SU-DHL-6 (cell line): ENCODE measurements around the gene KIN.

ENCODE experiments used
- H2AFZ ChIP-seq: fragments of 200-600 bp; sonication (generic); 2 replicates; pipeline ENCODE4 v1.6.1; 2014; ENCODE audit warnings: low read depth, mild to moderate bottlenecking, moderate library complexity, mixed read lengths, antibody characterized with exemption, low read length; ENCODE audit not compliant: severe bottlenecking
- H3F3A ChIP-seq: fragments of 200-600 bp; shearing (Covaris generic); 2 replicates; pipeline ENCODE4 v1.6.0; 2016; ENCODE audit warnings: antibody characterized with exemption, mild to moderate bottlenecking; ENCODE audit not compliant: insufficient read depth
- H3K27ac ChIP-seq: fragments of 200-600 bp; sonication (generic); 2 replicates; pipeline ENCODE4 v1.5.1; 2016; ENCODE audit warnings: low read depth, mild to moderate bottlenecking, low read length, moderate library complexity, mixed read lengths
- H3K27me3 ChIP-seq: fragments of 200-600 bp; sonication (generic), shearing (Covaris generic); 2 replicates; pipeline ENCODE4 v1.6.0; 2014; ENCODE audit warnings: mild to moderate bottlenecking, low read length
- H3K36me3 ChIP-seq: fragments of 200-600 bp; sonication (generic); 2 replicates; pipeline ENCODE4 v1.6.1; 2014; ENCODE audit warnings: mild to moderate bottlenecking, low read length, mixed read lengths
- H3K4me2 ChIP-seq: fragments of 300-600, 200-600 bp; shearing (Covaris generic), sonication (generic); 2 replicates; pipeline ENCODE4 v1.6.0; 2014; ENCODE audit warnings: low read length, low read depth, mild to moderate bottlenecking; ENCODE audit not compliant: poor library complexity, severe bottlenecking
- H3K4me3 ChIP-seq: fragments of 200-600 bp; sonication (generic); 2 replicates; pipeline ENCODE4 v1.5.1; 2014; ENCODE audit warnings: antibody characterized with exemption, low read length, mild to moderate bottlenecking, mixed read lengths; ENCODE audit not compliant: insufficient read depth, poor library complexity, severe bottlenecking
- H3K79me2 ChIP-seq: fragments of 200-600 bp; sonication (generic); 2 replicates; pipeline ENCODE4 v1.6.1; 2014; ENCODE audit warnings: mild to moderate bottlenecking, low read length, moderate library complexity; ENCODE audit not compliant: insufficient read depth
- H3K9ac ChIP-seq: fragments of 200-600 bp; sonication (generic); 2 replicates; pipeline ENCODE4 v1.7.0; 2014; ENCODE audit warnings: mild to moderate bottlenecking, low read length
- H3K9me2 ChIP-seq: fragments of 200-600 bp; sonication (generic); replicated peaks from 2 replicates; pipeline ENCODE4 v1.6.1; 2014; ENCODE audit warnings: low read length; ENCODE audit not compliant: insufficient read depth
- H3K9me3 ChIP-seq: fragments of 200-600 bp; sonication (generic); 2 replicates; pipeline ENCODE4 v1.6.1; 2014; ENCODE audit warnings: low read length, mixed read lengths; ENCODE audit not compliant: insufficient read depth
- H4K20me1 ChIP-seq: fragments of 200-600 bp; sonication (generic); 2 replicates; pipeline ENCODE4 v1.6.1; 2014; ENCODE audit warnings: low read depth, mild to moderate bottlenecking, antibody characterized with exemption, low read length, moderate library complexity, mixed read lengths
- EZH2phosphoT487 ChIP-seq: fragments of 200-600 bp; sonication (generic), shearing (Covaris generic); conservative IDR thresholded peaks from 2 replicates; pipeline ENCODE4 v1.6.1; 2018; ENCODE audit warnings: mild to moderate bottlenecking, antibody characterized with exemption, low read length, moderate library complexity, mixed read lengths
- TF ChIP-seq, protein P1 (sequence below): fragments of 200-600 bp; sonication (generic); IDR thresholded peaks from one replicate; pipeline ENCODE4 v1.5.1; 2017; ENCODE audit warnings: antibody characterized with exemption, mild to moderate bottlenecking, low read length, moderate library complexity; ENCODE audit not compliant: insufficient read depth, poor library complexity, severe bottlenecking

The KIN gene

DNA sequence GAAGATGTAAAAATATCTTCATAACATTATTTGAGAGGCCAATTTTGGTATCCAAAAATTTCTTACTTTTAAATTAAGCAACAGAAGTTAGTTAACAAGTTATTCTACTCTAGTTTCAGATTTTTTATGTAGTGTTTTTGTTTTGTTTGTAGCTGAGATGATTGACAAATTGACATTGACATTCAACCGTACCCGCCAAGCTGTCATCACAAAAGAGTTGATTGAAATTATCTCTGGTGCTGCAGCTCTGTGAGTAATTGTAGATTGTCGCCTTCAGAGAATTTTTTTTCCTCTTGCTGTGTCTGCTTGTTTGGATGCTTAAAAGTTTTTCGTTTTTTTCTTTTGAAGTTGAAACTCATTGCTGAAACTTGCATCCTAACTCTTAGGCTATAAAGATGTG, 14.8 kb upstream of the KIN start:
- H3K36me3 ChIP-seq = peaks cover 56% of the 10 kb centered on the region
- H2AFZ ChIP-seq = no peak overlapping the region
- no peak for TF ChIP-seq EZH2phosphoT487
- TF ChIP-seq, protein P1, sequence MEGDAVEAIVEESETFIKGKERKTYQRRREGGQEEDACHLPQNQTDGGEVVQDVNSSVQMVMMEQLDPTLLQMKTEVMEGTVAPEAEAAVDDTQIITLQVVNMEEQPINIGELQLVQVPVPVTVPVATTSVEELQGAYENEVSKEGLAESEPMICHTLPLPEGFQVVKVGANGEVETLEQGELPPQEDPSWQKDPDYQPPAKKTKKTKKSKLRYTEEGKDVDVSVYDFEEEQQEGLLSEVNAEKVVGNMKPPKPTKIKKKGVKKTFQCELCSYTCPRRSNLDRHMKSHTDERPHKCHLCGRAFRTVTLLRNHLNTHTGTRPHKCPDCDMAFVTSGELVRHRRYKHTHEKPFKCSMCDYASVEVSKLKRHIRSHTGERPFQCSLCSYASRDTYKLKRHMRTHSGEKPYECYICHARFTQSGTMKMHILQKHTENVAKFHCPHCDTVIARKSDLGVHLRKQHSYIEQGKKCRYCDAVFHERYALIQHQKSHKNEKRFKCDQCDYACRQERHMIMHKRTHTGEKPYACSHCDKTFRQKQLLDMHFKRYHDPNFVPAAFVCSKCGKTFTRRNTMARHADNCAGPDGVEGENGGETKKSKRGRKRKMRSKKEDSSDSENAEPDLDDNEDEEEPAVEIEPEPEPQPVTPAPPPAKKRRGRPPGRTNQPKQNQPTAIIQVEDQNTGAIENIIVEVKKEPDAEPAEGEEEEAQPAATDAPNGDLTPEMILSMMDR = no peak
- H3K27me3 ChIP-seq = no peaks in the 10 kb centered on the region
- H3K9me3 ChIP-seq = no peaks in the 10 kb centered on the region
- H3K4me3 ChIP-seq = no peak overlapping the region
- H3F3A ChIP-seq = no peaks in the 10 kb centered on the region
- no peaks in the 10 kb centered on the region for H3K79me2 ChIP-seq
- H3K9ac ChIP-seq = no peak overlapping the region
- H3K9me2 ChIP-seq = no peaks in the 10 kb centered on the region
- no peak overlapping the region for H3K4me2 ChIP-seq
- H3K27ac ChIP-seq = no peak overlapping the region
- 0 out of 2 replicates have a peak, but pooled peaks cover 3% of the 10 kb centered on the region for H4K20me1 ChIP-seq

DNA sequence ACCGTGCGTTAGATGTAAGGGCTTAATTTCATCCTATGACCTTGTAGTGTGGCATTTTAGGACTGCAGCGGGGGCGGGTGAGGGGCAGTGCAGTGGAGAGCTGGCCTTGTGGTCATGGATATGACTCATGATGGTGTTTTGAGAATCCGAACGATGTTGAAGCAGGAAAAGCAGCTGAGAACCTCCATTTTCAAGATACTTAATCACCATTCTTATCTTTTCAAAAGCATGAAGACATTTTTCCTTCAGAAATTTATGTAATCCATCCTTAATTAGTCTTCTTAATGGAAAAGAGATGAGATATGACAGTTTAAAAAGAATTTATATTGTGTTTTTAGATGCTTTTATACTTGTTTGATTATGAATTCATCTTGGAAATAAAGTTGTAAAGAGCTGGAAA, 9.8 kb upstream of the KIN start:
- H3K27me3 ChIP-seq = no peaks in the 10 kb centered on the region
- no peak overlapping the region for H3K4me2 ChIP-seq
- TF ChIP-seq, protein P1 = no peak
- no peak for TF ChIP-seq EZH2phosphoT487
- no peak overlapping the region for H2AFZ ChIP-seq
- no peak overlapping the region for H3K27ac ChIP-seq
- peaks cover 26% of the 10 kb centered on the region for H4K20me1 ChIP-seq
- no peak overlapping the region for H3K9ac ChIP-seq
- no peaks in the 10 kb centered on the region for H3K9me3 ChIP-seq
- no peak overlapping the region for H3K4me3 ChIP-seq
- H3F3A ChIP-seq = no peaks in the 10 kb centered on the region
- H3K9me2 ChIP-seq = no peaks in the 10 kb centered on the region
- H3K79me2 ChIP-seq = peaks cover 39% of the 10 kb centered on the region
- peaks cover 47% of the 10 kb centered on the region for H3K36me3 ChIP-seq

DNA sequence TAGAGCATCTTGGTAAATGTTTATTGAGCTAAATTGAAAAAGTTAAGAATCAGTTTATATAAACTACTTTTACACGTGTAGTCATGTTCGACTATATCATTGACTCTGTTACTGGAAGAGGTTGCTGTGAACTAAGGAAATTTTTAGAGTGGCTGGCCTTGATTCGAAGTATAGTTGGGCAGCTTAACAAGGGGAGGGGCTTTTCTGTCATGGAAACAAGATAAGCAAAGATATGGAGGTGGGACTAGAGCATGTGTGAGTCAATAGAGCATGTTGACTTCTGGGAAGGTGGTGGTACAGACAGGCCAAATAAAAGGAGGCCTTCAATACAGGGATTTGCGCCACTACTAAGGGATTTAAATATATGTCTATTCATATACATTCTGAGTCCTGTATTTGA, 7.8 kb upstream of the KIN start:
- no peaks in the 10 kb centered on the region for H3K27me3 ChIP-seq
- H3K36me3 ChIP-seq = peaks cover 27% of the 10 kb centered on the region
- no peak for TF ChIP-seq EZH2phosphoT487
- TF ChIP-seq, protein P1 = no peak

More for the DNA sequence above, 7.8 kb upstream of the KIN start:
- Histone ChIP-seq H4K20me1 (peaks cover 27% of the 10 kb centered on the region), H3K4me2 (no peak overlapping the region), H3K9ac (no peak overlapping the region), H3K79me2 (peaks cover 58% of the 10 kb centered on the region), H3K9me2 (no peaks in the 10 kb centered on the region), H2AFZ (no peak overlapping the region), H3K27ac (no peak overlapping the region), H3K9me3 (no peaks in the 10 kb centered on the region), H3F3A (no peaks in the 10 kb centered on the region), H3K4me3 (no peak overlapping the region)
